Kidney (tissue), 14 donors: ENCODE results near the gene SLC39A1. TPM values are rescaled to one million over a fixed set of nuclear protein-coding genes. Genes with fewer than 3 reads are reported as not detected.
A peak's percentile ranks its signal among the peaks of the same experiment; 100 is the strongest.

Experiments used
- DNase-seq, 5 donors: peaks; one replicate each; pipeline ENCODE4 v3.0.0-alpha.2; 2013 to 2020
- FAIRE-seq: peaks from 2 replicates; lab custom pipeline; 2012; peaks lifted over from hg19 to GRCh38; lab: Jason Lieb, UNC
- H3K27ac ChIP-seq, 2 donors: one replicate each; pipeline ENCODE4 v1.7.0; 2013; ENCODE audit warnings: low read depth in 2 of 2, low read length in 2 of 2, inconsistent platforms in 1 of 2
- H3K27me3 ChIP-seq: one replicate; pipeline ENCODE4 v1.7.1; 2013; ENCODE audit warnings: low read length, inconsistent platforms; ENCODE audit not compliant: control insufficient read depth, insufficient read depth
- H3K36me3 ChIP-seq, 3 donors: one replicate each; pipeline versions ENCODE4 v1.7.0 to v1.7.1; 2013; ENCODE audit warnings: low read length in 3 of 3, control low read depth in 1 of 3, inconsistent platforms in 1 of 3; ENCODE audit not compliant: insufficient read depth in 3 of 3, control insufficient read depth in 2 of 3
- H3K4me1 ChIP-seq, 3 donors: one replicate each; pipeline versions ENCODE4 v1.7.0 to v1.7.1; 2013; ENCODE audit warnings: low read length in 3 of 3, inconsistent platforms in 1 of 3, low read depth in 1 of 3; ENCODE audit not compliant: control insufficient read depth in 2 of 3, insufficient read depth in 2 of 3
- H3K4me3 ChIP-seq, 3 donors: one replicate each; pipeline versions ENCODE4 v1.7.0 to v1.8.1; 2013; ENCODE audit warnings: low read length in 3 of 3, control low read depth in 1 of 3, inconsistent platforms in 1 of 3
- H3K9ac ChIP-seq, 3 donors: one replicate each; pipeline versions ENCODE4 v1.7.0 to v1.7.1; 2013; ENCODE audit warnings: low read length in 3 of 3, control low read depth in 1 of 3, inconsistent platforms in 1 of 3
- H3K9me3 ChIP-seq, 3 donors: one replicate each; pipeline versions ENCODE4 v1.7.0 to v1.7.1; 2013; ENCODE audit warnings: low read length in 3 of 3, control low read depth in 1 of 3, inconsistent platforms in 1 of 3; ENCODE audit not compliant: control insufficient read depth in 2 of 3, insufficient read depth in 1 of 3
- intact Hi-C: fragments of 100-400 bp; cut with DNase I; formaldehyde crosslinking; loops from one replicate; pipeline ENCODE4 v1.11.1; 2022
- polyA plus RNA-seq: library from polyadenylated mRNA; stranded (reverse); fragments of 350-450 nt; fragmentation: Illumina TruSeq; extraction: RNeasy Lipid Tissue Mini Kit (QIAGEN cat#74804); gene quantifications from one replicate; pipeline ENCODE4 v1.2.3, GENCODE V29; 2014; ENCODE audit warnings: low read depth, low replicate concordance; ENCODE audit not compliant: insufficient read depth
- total RNA-seq: library from RNA; stranded (reverse); fragmentation: NEBNext Ultra II Directional; extraction: Animal tissue kit (Norgen Biotek cat#: 25700); gene quantifications from one replicate; pipeline ENCODE4 v1.2.1, GENCODE V29; 2021
- TF ChIP-seq, protein P1 (sequence below): IDR thresholded peaks from 3 replicates; pipeline ENCODE4 v1.5.1; 2012; ENCODE audit warnings: mild to moderate bottlenecking, moderate library complexity, borderline replicate concordance; ENCODE audit not compliant: insufficient read depth; ENCODE audit errors: extremely low read depth
- donor health status: control.
- donor health status: control.
- donor health status: control.
- donor health status: control.
- donor health status: control.
- donor health status: DM: yes; HTN: yes; CAD: no.
- donor health status: Normal renal cell carcinoma (clear cell type).

The SLC39A1 gene
- total and polyA plus RNA-seq, 2 donors from 2014 or later: 106 to 125 TPM

DNA sequence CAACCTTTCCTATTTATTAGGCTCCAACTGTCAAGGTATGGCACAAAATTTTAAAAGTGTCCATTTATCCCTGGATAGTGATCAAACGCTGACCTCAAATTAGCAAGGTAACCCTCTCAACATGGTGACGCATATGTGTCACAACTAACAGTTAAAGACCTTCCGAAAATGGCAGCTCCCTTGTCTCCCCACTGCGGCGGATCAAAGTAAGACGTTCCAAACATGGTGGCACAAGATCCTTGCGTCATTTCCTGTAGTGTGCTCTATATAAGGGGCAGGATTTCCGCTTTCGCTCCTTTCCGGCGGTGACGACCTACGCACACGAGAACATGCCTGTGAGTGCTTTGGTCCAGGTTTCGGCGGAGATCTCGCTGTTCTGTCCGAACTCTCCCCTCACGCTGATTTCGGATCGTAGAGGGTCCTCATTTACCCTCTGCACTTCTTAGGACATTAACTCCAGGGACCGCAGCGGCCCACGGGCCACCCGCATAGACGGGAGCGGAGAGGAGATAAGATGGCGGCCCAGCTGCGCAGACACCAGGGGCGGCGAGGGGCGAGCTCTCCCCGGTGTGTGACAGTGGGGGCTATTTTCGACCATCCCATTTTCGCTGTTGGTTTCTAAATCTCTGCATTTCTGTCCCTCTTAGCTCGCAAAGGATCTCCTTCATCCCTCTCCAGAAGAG is 27.3 kb upstream of the SLC39A1 start, which contains the start of gene RPS27:
RPS27 (plus strand) TSS at position 295 of the 683 bp plus-strand sequence; CDS start at position 330, 35 bp downstream.
- H3K27ac ChIP-seq: peak within 1 kb of the TSS; percentile 96 to 97
- no peaks in the 10 kb centered on the region for H3K9me3 ChIP-seq
- DNase-seq (peak; percentile 94 to 100 (median 96)), FAIRE-seq (peak; percentile 76)
- intact Hi-C loops: no loop called here
- peaks cover 6 to 16% (median 6%) of the 10 kb centered on the region in 3 donors for H3K36me3 ChIP-seq
- H3K4me3 ChIP-seq: peak within 1 kb of the TSS; percentile 93 to 98 (median 97)
- H3K27me3 ChIP-seq: no peaks in the 10 kb centered on the region
- TF ChIP-seq, protein P1, sequence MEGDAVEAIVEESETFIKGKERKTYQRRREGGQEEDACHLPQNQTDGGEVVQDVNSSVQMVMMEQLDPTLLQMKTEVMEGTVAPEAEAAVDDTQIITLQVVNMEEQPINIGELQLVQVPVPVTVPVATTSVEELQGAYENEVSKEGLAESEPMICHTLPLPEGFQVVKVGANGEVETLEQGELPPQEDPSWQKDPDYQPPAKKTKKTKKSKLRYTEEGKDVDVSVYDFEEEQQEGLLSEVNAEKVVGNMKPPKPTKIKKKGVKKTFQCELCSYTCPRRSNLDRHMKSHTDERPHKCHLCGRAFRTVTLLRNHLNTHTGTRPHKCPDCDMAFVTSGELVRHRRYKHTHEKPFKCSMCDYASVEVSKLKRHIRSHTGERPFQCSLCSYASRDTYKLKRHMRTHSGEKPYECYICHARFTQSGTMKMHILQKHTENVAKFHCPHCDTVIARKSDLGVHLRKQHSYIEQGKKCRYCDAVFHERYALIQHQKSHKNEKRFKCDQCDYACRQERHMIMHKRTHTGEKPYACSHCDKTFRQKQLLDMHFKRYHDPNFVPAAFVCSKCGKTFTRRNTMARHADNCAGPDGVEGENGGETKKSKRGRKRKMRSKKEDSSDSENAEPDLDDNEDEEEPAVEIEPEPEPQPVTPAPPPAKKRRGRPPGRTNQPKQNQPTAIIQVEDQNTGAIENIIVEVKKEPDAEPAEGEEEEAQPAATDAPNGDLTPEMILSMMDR: no peak
- H3K4me1 ChIP-seq: peaks cover 6 to 20% (median 11%) of the 10 kb centered on the region in 3 donors
- peak within 1 kb of the TSS; percentile 95 to 99 (median 99) for H3K9ac ChIP-seq

DNA sequence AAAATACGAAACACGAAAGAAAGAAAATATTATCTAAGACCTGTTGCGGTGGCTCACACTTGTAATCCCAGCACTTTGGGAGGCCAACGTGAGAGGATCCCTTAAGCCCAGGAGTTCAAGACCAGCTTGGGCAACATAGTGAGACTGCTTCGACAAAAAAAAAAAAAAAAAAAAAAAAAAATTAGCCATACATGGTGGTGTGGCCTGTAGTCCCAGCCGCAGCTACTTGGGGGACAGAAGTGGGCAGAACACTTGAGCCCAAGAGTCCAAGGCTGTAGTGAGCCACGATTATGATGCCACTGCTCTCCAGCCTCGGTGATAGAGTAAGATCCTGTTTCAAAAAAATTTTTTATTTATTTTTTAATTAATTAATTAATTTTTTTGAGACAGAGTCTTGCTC is 24.3 kb upstream of the SLC39A1 start:
- Histone ChIP-seq H3K36me3 (peaks cover 2 to 10% (median 2%) of the 10 kb centered on the region in 3 donors), H3K27ac (no peak overlapping the region), H3K27me3 (no peaks in the 10 kb centered on the region), H3K9ac (no peak overlapping the region), H3K4me1 (peaks cover 6 to 22% (median 19%) of the 10 kb centered on the region in 3 donors), H3K9me3 (no peaks in the 10 kb centered on the region), H3K4me3 (no peak overlapping the region)
- no peak for DNase-seq
- intact Hi-C loops: loop anchor here (10.0 kb wide), 1 partner anchor 193 kb away; no protein-coding TSS in a partner anchor
- TF ChIP-seq, protein P1: no peak
- FAIRE-seq: no peak

DNA sequence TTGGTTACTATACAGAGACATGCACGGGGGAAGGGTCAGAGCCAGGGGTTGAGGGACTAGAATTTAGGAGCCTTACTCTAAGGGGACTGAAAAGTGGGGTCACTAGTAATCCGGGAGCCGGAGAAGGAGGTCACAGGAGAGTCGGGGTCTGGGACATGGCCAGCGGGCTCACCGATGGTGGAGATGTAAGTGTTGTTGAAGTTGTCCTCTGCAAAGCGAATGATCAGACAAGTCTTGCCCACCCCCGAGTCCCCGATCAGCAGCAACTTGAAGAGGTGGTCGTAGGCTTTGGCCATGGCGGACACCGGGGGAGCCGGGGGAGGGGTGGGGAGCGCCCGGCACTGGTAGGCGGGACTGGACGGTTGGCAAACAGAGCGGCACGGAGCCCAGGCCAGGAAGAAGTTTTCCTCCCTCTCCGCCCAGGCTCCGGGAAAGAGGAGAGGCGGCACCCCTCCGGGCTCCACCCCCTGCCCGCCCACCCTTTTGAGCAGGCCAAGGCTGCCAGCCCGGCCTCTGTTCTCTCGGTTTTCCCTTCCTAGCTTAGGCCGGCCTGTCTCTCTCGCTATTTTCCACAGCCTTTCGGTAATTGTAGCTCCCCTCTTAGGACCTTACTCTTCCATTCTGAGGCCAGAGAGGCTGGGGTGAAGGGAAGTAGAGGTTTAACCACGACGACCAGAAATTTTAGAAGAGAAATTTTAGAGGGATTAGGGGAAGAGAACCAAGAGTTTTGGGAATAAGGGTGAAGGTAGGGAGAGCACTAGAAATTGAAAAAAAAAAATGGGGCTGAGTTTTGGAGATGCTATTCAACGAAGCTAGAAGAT is 22.8 kb upstream of the SLC39A1 start, which contains the start of gene RAB13:
RAB13 (minus strand) TSS at position 399 of the 821 bp plus-strand sequence; CDS start at position 296, 103 bp downstream.
- DNase-seq (peak; percentile 94 to 96 (median 95)), FAIRE-seq (no peak)
- TF ChIP-seq, protein P1: no peak
- Histone ChIP-seq H3K4me1 (peaks cover 0 to 15% (median 6%) of the 10 kb centered on the region in 3 donors), H3K9ac (peak within 1 kb of the TSS; percentile 76 to 96 (median 95)), H3K27me3 (no peaks in the 10 kb centered on the region), H3K9me3 (no peaks in the 10 kb centered on the region), H3K4me3 (peak within 1 kb of the TSS; percentile 86 to 96 (median 94)), H3K27ac (peak within 1 kb of the TSS; percentile 90 to 92), H3K36me3 (no peaks in the 10 kb centered on the region)
- intact Hi-C loops: loop anchor here (10.0 kb wide), 1 partner anchor 191 kb away; no protein-coding TSS in a partner anchor
